Endothelial cell of umbilical vein (primary cell): ENCODE results near the gene PLXNA4. TPM values are rescaled to one million over a fixed set of nuclear protein-coding genes. Genes with fewer than 3 reads are reported as not detected.

Source experiments
- BruUV-seq: library from RNA; stranded (reverse); fragments of 400-500 nt; replicated peaks from 2 replicates; lab custom pipeline; 2021; lab: Mats Ljungman, UMichigan
- CTCF ChIA-PET: fragments of 300-600, 350-600 bp; sonication (Branson Sonifier 250); formaldehyde crosslinking; loops from one replicate; lab custom pipeline; 2021; ENCODE audit warnings: antibody characterized with exemption, inconsistent platforms; lab: Charles Lee
- POLR2A ChIA-PET: fragments of 300-600, 350-600 bp; sonication (Branson Sonifier 250); formaldehyde crosslinking; loops from one replicate; lab custom pipeline; 2021; ENCODE audit warnings: antibody characterized with exemption, inconsistent platforms; lab: Charles Lee
- DNase-seq: peaks from one replicate; pipeline ENCODE4 v3.0.0-alpha.2; 2011; ENCODE audit warnings: low read depth, low spot score
- FAIRE-seq: peaks from 2 replicates; lab custom pipeline; 2011; peaks lifted over from hg19 to GRCh38; lab: Jason Lieb, UNC
- H2AFZ ChIP-seq: 2 replicates; pipeline ENCODE4 v1.6.0; 2012; ENCODE audit warnings: low read depth, low read length, control low read depth, inconsistent platforms
- H3K27ac ChIP-seq: 2 replicates; pipeline ENCODE4 v1.5.1; 2011; ENCODE audit warnings: low read depth, mild to moderate bottlenecking, control low read depth, low read length, moderate library complexity; ENCODE audit not compliant: insufficient read depth
- H3K27me3 ChIP-seq, 2 experiments: 2 replicates each; pipeline versions ENCODE4 v1.6.0 to v1.6.1; 2011; ENCODE audit warnings: low read length in 2 of 2, mixed read lengths in 1 of 2; ENCODE audit not compliant: control insufficient read depth in 2 of 2, insufficient read depth in 2 of 2
- H3K36me3 ChIP-seq, 2 experiments: 2 replicates in 1 of 2; 3 replicates in 1 of 2; pipeline ENCODE4 v1.5.1; 2011; ENCODE audit warnings: low read length in 2 of 2, mild to moderate bottlenecking in 1 of 2, moderate library complexity in 1 of 2; ENCODE audit not compliant: control insufficient read depth in 2 of 2, insufficient read depth in 2 of 2; ENCODE audit errors: extremely low read depth in 1 of 2
- H3K4me1 ChIP-seq: 3 replicates; pipeline ENCODE4 v1.5.1; 2011; ENCODE audit warnings: mild to moderate bottlenecking, low read length; ENCODE audit not compliant: control insufficient read depth, insufficient read depth; ENCODE audit errors: extremely low read depth
- H3K4me2 ChIP-seq: 2 replicates; pipeline ENCODE4 v1.6.1; 2011; ENCODE audit warnings: low read length, control low read depth, mixed read lengths; ENCODE audit not compliant: insufficient read depth
- H3K4me3 ChIP-seq, 3 experiments: fragments of 200-600 bp in 1 of 3; sonication (generic), shearing (Covaris generic) in 1 of 3; replicated peaks in 1 of 3; 2 replicates each; pipeline ENCODE4 v1.5.1; 2011 to 2016; ENCODE audit warnings: control low read depth in 3 of 3, low read length in 3 of 3, mild to moderate bottlenecking in 2 of 3, inconsistent platforms in 1 of 3, low read depth in 1 of 3, moderate library complexity in 1 of 3; ENCODE audit not compliant: insufficient read depth in 1 of 3
- H3K79me2 ChIP-seq: 2 replicates; pipeline ENCODE4 v1.6.0; 2012; ENCODE audit warnings: low read length, inconsistent platforms; ENCODE audit not compliant: control insufficient read depth, insufficient read depth
- H3K9ac ChIP-seq: replicated peaks from 2 replicates; pipeline ENCODE3; 2011; ENCODE audit warnings: low read length, control low read depth; ENCODE audit not compliant: insufficient read depth; ENCODE audit errors: extremely low read depth
- H3K9me1 ChIP-seq: replicated peaks from 3 replicates; pipeline ENCODE4 v1.6.0; 2011; ENCODE audit warnings: mild to moderate bottlenecking, low read length; ENCODE audit not compliant: control insufficient read depth, insufficient read depth; ENCODE audit errors: extremely low read depth
- H3K9me3 ChIP-seq: replicated peaks from 2 replicates; pipeline ENCODE4 v1.5.1; 2012; ENCODE audit warnings: low read length, inconsistent platforms; ENCODE audit not compliant: control insufficient read depth, insufficient read depth
- H4K20me1 ChIP-seq: replicated peaks from 2 replicates; pipeline ENCODE3; 2011; ENCODE audit warnings: mild to moderate bottlenecking, low read length; ENCODE audit not compliant: control insufficient read depth, insufficient read depth; ENCODE audit errors: extremely low read depth
- CTCF ChIP-seq, 2 donors: IDR thresholded peaks; 1 replicate in 1 of 2; 2 replicates in 1 of 2; pipeline ENCODE4 v1.5.1; 2011; ENCODE audit warnings: low read length in 2 of 2, mild to moderate bottlenecking in 2 of 2, moderate library complexity in 2 of 2, control low read depth in 1 of 2, inconsistent platforms in 1 of 2, low read depth in 1 of 2; ENCODE audit not compliant: insufficient read depth in 1 of 2; ENCODE audit errors: extremely low read depth in 1 of 2
- EZH2 ChIP-seq: IDR thresholded peaks from 2 replicates; pipeline ENCODE4 v1.6.1; 2012; ENCODE audit warnings: borderline replicate concordance, low read depth, mild to moderate bottlenecking, moderate library complexity, low read length, inconsistent platforms; ENCODE audit not compliant: severe bottlenecking
- GATA2 ChIP-seq: IDR thresholded peaks from 2 replicates; pipeline ENCODE4 v1.7.0; 2011; ENCODE audit warnings: low read depth, mild to moderate bottlenecking, moderate library complexity, mixed read lengths, low read length; ENCODE audit not compliant: insufficient read length, insufficient read depth
- JUN ChIP-seq: IDR thresholded peaks from 2 replicates; pipeline ENCODE4 v1.6.1; 2011; ENCODE audit warnings: borderline replicate concordance, low read depth; ENCODE audit not compliant: insufficient read length, insufficient read depth
- POLR2A ChIP-seq: IDR thresholded peaks from 2 replicates; pipeline ENCODE4 v1.6.1; 2012; ENCODE audit warnings: low read depth, mild to moderate bottlenecking, control low read depth, low read length
- dilution Hi-C: fragments of 300-500 bp; cut with MboI; formaldehyde crosslinking; loops from one replicate; pipeline ENCODE4 v1.15.0; 2019; ENCODE audit warnings: low sequenced_read_pairs; ENCODE audit not compliant: extremely low pct_ligation_motif_present
- intact Hi-C: fragments of 100-400 bp; cut with micrococcal nuclease; formaldehyde crosslinking; loops from one replicate; pipeline ENCODE4 v1.10.0; 2022
- polyA plus RNA-seq, 4 experiments: library from polyadenylated mRNA; depleted of rRNA in 3 of 4; stranded (reverse) in 3 of 4; unstranded in 1 of 4; fragments of >200 nt; gene quantifications; 2 replicates each; pipeline versions ENCODE4 v1.2.1 to v1.2.3, GENCODE V29; 2011 to 2012; ENCODE audit warnings: missing spikeins in 1 of 4
- total RNA-seq: library from RNA; stranded (reverse); gene quantifications from 2 replicates; pipeline ENCODE4 v1.2.3, GENCODE V29; 2021

Gene PLXNA4
- total and polyA plus RNA-seq, 2 donors (not counting 3 experiments of a cell fraction or from before 2014, with no cell fraction given), result 12.1 to 20.4 TPM

GRCh38 chr7:132436121-132436520 lies 140.1 kb downstream of the PLXNA4 start:
- ChIA-PET CTCF (interaction anchor here (1.5 kb wide), 1 partner anchor 117 kb away, joined by 4 read pairs; no protein-coding TSS in a partner anchor), POLR2A (no interaction called here)
- H2AFZ ChIP-seq, result no peak overlapping the region
- H3K36me3 ChIP-seq, result no peaks in the 10 kb centered on the region
- FAIRE-seq, result no peak
- no peaks in the 10 kb centered on the region for H3K9me3 ChIP-seq
- no peak overlapping the region for H3K27ac ChIP-seq
- no peak overlapping the region for H3K9ac ChIP-seq
- TF ChIP-seq CTCF (IDR thresholded peaks at IDR 0.05; ENCODE audit: extremely low read depth in 1 of 2, insufficient read depth in 1 of 2, low read depth in 1 of 2, low read length in 2 of 2) (no peak), POLR2A (no peak), GATA2 (no peak), EZH2 (no peak), JUN (no peak)
- no peak for DNase-seq
- no peaks in the 10 kb centered on the region for H3K9me1 ChIP-seq
- H3K27me3 ChIP-seq, result no peaks in the 10 kb centered on the region
- intact Hi-C loops (no loop called here), dilution Hi-C loops (no loop called here)
- H3K4me1 ChIP-seq, result peaks cover 33% of the 10 kb centered on the region
- H3K79me2 ChIP-seq, result no peaks in the 10 kb centered on the region
- BruUV-seq, result no TSS peak
- no peak overlapping the region for H3K4me3 ChIP-seq
- H4K20me1 ChIP-seq, result no peaks in the 10 kb centered on the region
- H3K4me2 ChIP-seq, result no peak overlapping the region
